Motor neuron (in vitro differentiated cells): ENCODE measurements around the gene DUSP10. TPM values are rescaled to one million over a fixed set of nuclear protein-coding genes. Genes with fewer than 3 reads are reported as not detected.
A peak's percentile ranks its signal among the peaks of the same experiment; 100 is the strongest.

Experiments
- ATAC-seq, 8 experiments: fragments of 200-7000 bp; cut with Tn5 transposase; replicated peaks in 6 of 8; 2 replicates each; pipeline ENCODE4 v1.8.0; 2021; ENCODE audit warnings: mild to moderate bottlenecking in 8 of 8, moderate library complexity in 8 of 8
- H3K27ac ChIP-seq, 2 donors: fragments of 250-450 bp; sonication (Bioruptor Pico); 2 replicates each; pipeline ENCODE4 v1.9.0; 2021; ENCODE audit warnings: antibody characterized with exemption in 2 of 2, mild to moderate bottlenecking in 2 of 2, moderate library complexity in 1 of 2
- H3K4me1 ChIP-seq, 2 donors: fragments of 250-450 bp; sonication (Bioruptor Pico); replicated peaks in 1 of 2; 2 replicates each; pipeline ENCODE4 v1.6.1; 2021; ENCODE audit warnings: antibody characterized with exemption in 2 of 2, mild to moderate bottlenecking in 2 of 2, moderate library complexity in 1 of 2
- H3K4me3 ChIP-seq, 5 donors: fragments of 250-450 bp; sonication (Bioruptor Pico); 2 replicates each; pipeline ENCODE4 v1.9.0; 2021; ENCODE audit warnings: antibody characterized with exemption in 5 of 5, mild to moderate bottlenecking in 5 of 5, moderate library complexity in 4 of 5
- WGBS, 10 experiments: fragments of 450-650 bp; shearing (Covaris generic); methylation state at CpG; one replicate each; pipeline ENCODE4 v1.0.0; 2022; 5-methylcytosine and 5-hydroxymethylcytosine counted together
- in situ Hi-C, 9 experiments: fragments of 400-800 bp; cut with MboI; loops; one replicate each; pipeline ENCODE4 v1.15.0; 2021; ENCODE audit warnings: low sequenced_read_pairs in 9 of 9, low pct_unique_long_range_greater_than_20kb in 2 of 9; ENCODE audit not compliant: unreplicated experiment in 9 of 9
- total RNA-seq, 8 experiments: library from RNA; unstranded; fragments of 300-600 nt; gene quantifications; 2 replicates each; pipeline versions ENCODE4 v1.2.3 to v1.2.4, GENCODE V29; 2022

The DUSP10 gene
- total RNA-seq, 8 experiments from 2014 or later: 0.91 to 20.7 (median 10.3) TPM

DNA sequence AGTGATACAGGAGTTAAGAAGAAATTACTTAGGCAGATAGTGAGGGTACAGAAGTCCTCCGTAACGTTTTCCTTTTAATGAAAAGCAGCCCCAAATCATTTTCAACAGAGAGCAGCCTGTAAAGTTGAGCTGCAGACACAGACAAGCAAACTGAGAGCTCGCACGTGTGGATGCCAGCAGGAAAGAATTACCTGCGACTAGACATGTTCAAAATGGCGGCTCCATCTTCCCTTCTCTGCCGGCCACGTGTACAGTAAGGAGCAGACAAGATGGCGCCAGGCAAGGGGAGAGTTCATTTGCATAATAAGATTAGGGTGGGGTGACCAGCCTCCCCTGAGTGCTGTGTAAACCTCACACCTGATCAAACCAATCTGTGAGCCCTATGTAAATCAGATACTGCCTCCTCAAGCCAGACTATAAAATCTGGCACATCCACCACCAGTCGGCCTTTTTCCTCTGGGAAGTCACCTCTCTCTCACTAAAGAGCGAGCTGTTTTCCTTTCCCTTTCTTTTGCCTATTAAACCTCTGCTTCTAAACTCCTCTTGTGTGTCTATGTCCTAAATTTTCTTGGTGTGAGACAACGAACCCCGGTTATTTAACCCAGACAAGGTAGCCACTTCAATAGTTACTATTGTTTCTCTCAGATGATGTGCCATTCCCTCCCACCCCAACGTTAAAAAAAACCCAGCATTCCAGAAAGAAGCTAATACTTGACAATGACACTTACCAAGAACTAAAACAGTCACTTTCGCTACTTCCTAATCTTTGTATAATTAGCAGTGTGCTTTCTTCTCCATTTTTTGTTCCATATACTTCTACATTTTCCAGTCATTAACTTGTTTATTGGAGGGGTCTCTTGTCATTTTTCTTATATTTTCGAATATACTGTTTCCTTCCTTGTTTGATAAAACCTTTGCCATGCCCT lies 27.4 kb downstream of the DUSP10 start:
- Histone ChIP-seq H3K4me1 (peaks cover 14 to 26% of the 10 kb centered on the region in 2 donors), H3K27ac (no peak overlapping the region), H3K4me3 (no peak overlapping the region)
- 58 to 91% (median 80%) methylated on average over 4 to 16 of the region's 16 CpGs for WGBS, 10 experiments
- no peak for ATAC-seq
- in situ Hi-C loops: no loop called here

DNA sequence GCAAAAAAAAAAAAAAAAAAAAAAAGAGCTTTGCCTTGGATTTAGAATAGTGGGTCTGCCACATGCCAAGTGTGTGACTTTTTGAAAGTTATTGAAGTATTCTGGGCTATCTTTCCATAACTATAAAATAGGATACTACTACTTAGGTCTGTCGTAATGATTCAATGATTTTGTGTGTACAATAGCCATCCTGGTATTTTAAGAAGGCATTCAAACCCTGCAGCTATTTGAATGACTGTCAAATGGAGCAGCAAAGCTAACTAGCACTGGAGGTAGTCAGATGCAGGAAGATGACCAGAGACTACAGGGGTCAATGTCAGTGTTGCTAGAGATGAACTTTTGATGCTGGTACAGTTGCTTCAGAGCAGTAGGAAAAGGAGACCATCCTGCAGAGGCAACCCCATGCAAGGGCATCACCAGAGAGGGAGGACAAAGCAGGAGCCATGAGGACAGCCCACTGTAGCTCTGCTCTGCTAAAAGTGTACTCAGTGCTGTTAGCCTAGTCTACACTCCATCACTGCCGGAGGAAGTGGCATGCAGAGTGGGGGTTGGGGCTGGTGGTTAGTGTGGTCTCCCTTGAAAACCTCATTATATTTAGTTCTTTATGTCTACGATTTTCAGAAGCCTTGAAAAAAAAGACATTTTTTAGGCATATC lies 29.0 kb downstream of the DUSP10 start:
- no peak for ATAC-seq
- peaks cover 16 to 25% of the 10 kb centered on the region in 2 donors for H3K4me1 ChIP-seq
- 71 to 100% (median 90%) methylated on average over 1 to 3 of the region's 3 CpGs; no CpG with 5 or more reads in 1 of the 10 experiments for WGBS, 10 experiments
- no peak overlapping the region for H3K27ac ChIP-seq
- no peak overlapping the region for H3K4me3 ChIP-seq
- in situ Hi-C loops: no loop called here

DNA sequence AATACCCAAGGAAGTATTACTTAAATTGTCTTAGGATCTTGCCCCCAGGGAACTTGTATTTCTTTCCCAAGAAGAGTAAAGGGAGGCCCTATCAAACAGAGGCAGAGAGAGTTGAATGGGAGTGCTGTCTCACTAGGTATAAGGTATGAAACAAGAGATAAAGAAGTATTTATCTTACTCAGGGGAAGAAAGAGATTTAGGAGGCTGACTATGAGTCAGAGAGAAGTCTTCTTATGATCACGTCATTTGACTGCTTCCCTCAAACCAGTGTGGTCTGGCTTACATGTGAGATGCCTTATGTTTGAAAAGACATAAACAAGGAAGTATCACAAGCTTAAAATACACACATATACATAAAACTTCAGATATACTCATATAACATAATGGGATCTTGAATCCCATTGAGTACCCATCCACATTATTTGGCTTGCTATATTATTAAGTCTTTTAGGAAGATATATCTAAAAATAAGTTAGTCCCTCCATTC lies 29.6 kb downstream of the DUSP10 start:
- in situ Hi-C loops: no loop called here
- WGBS, 10 experiments: 11 to 100% (median 64%) methylated on average over 1 of the region's 1 CpG; no CpG with 5 or more reads in 2 of the 10 experiments
- Histone ChIP-seq H3K4me3 (no peak overlapping the region), H3K4me1 (peaks cover 16 to 22% of the 10 kb centered on the region in 2 donors), H3K27ac (no peak overlapping the region)
- ATAC-seq: peak in 2 of 8 experiments; percentile 27 to 36

DNA sequence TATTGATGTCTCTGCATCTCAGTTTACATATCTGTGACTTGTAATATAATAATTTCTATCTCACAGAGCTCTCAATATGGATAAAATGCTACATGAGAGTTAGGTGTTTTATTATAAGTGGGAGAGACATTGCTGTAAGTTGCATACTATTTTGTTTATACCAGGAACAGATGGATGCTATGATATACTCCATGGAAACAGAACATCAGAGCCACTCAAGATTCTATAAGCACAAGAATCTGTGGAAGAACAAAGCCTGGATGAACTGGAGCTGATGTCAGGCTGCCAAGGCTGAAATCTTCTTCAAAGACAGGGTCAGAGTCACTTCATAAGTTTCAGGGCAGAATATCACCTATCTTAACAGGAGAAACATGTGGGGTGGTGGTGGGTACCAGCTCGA lies 30.2 kb downstream of the DUSP10 start:
- ATAC-seq: no peak
- in situ Hi-C loops: no loop called here
- no peak overlapping the region for H3K4me3 ChIP-seq
- H3K4me1 ChIP-seq: peaks cover 16 to 22% of the 10 kb centered on the region in 2 donors
- H3K27ac ChIP-seq: no peak overlapping the region
- WGBS, 10 experiments: 67 to 100% (median 88%) methylated on average over 1 of the region's 1 CpG; no CpG with 5 or more reads in 5 of the 10 experiments

DNA sequence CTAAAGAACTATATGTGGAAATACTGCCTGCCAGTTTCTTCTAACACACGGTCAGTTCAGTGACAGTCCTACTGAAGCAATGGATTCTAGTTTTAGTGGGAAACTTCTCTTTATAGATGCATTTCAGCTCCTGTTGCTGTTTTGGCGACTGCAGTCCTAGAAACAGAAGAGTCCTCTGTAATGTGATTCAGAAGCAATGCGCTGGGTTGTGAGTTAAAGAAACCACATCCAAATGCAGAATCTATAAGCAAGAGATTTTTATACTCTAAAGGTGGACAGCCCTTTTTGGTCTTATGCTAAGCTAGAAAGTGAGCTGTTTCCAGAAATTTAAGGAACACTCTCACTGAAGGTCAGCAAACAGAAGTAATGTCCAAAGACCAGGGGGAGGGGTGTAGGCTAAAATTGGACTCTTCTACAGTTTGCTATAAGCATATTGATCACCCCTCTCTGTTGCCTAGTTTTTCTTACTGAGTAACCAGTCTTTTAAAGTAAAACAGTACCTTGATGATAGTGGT lies 30.8 kb downstream of the DUSP10 start:
- no peak overlapping the region for H3K27ac ChIP-seq
- H3K4me1 ChIP-seq: peaks cover 16 to 22% of the 10 kb centered on the region in 2 donors
- in situ Hi-C loops: no loop called here
- H3K4me3 ChIP-seq: no peak overlapping the region
- no peak for ATAC-seq
- 75 to 100% (median 88%) methylated on average over 1 to 3 of the region's 3 CpGs; no CpG with 5 or more reads in 1 of the 10 experiments for WGBS, 10 experiments

- 40 to 100% (median 73%) methylated on average over 1 to 3 of the region's 3 CpGs; no CpG with 5 or more reads in 2 of the 10 experiments for WGBS, 10 experiments
- Histone ChIP-seq H3K27ac (no peak overlapping the region), H3K4me3 (no peak overlapping the region), H3K4me1 (peaks cover 14 to 18% of the 10 kb centered on the region in 2 donors)
- ATAC-seq: no peak
- in situ Hi-C loops: no loop called here
Observed at GRCh38 chr1:221709854-221710253, 32.0 kb downstream of the DUSP10 start.

GRCh38 chr1:221708987-221709386 lies 32.9 kb downstream of the DUSP10 start:
- H3K27ac ChIP-seq: no peak overlapping the region
- WGBS, 10 experiments: 0 to 50% (median 18%) methylated on average over 1 to 3 of the region's 3 CpGs; no CpG with 5 or more reads in 1 of the 10 experiments

GRCh38 chr1:221708076-221708571 lies 33.8 kb downstream of the DUSP10 start:
- peaks cover 14% of the 10 kb centered on the region in 2 donors for H3K4me1 ChIP-seq
- 22 to 100% (median 93%) methylated on average over 1 to 5 of the region's 5 CpGs for WGBS, 10 experiments
- in situ Hi-C loops: no loop called here
- no peak overlapping the region for H3K27ac ChIP-seq
- no peak for ATAC-seq
- no peak overlapping the region for H3K4me3 ChIP-seq

More at GRCh38 chr1:221708987-221709386, 32.9 kb downstream of the DUSP10 start:
- Histone ChIP-seq H3K4me3 (no peak overlapping the region), H3K4me1 (peaks cover 14% of the 10 kb centered on the region in 2 donors)
- ATAC-seq: peak; percentile 33 to 98 (median 94)
- in situ Hi-C loops: no loop called here

DNA sequence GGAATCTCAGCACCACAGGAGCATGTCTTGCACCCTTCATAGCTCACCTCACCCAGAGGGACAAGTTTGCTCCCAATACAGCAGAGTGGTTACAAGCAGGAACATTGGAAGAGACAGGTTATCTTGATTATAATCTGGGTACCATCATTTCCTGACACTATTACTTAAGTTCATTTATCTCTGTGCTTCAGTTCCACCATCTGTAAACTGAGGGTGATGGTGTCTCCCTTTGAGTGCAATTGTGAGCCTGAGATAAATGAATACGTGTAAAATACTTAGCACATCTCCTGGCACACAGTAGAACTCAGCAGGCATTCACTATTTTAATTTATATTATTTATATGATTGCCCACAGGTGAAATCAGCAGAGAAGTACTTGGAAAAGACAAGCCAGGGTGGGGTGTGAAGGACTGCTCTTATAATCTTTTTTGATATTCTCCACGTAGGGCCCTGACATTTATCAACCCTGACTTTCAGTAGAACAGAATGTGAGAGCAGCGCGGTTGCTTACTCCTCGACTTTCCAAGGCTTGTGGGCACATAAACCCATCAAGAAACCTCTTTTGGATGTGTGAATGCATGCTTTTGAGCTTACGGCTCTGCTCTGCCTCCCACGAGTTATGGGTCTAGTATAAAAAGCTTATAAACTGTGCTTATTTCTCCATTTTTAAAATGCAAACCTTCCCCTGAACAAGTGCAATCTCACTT lies 34.9 kb downstream of the DUSP10 start:
- in situ Hi-C loops: no loop called here
- WGBS, 10 experiments: 73 to 100% (median 95%) methylated on average over 3 to 7 of the region's 7 CpGs
- no peak overlapping the region for H3K27ac ChIP-seq
- H3K4me1 ChIP-seq: peaks cover 14% of the 10 kb centered on the region in 2 donors
- no peak overlapping the region for H3K4me3 ChIP-seq
- no peak for ATAC-seq

DNA sequence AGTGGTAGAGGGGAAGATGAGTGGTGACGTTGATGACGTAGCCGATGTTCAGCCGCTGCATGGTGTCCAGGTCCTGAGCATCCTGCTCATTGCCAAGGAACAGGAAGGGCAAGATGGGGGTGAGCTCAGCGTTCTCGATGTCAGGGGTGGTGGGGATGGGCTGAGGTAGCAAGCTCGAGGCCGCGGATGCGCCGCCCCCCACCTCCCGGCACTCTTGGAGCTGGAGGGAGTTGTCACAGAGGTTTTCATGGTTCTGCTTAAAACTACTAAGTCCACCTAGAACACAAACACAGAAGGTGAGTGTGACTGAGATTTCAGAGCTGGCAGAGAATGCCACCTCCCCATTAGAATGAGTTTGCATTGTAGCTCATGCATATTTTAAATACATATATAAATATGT lies 35.7 kb downstream of the DUSP10 start:
- Histone ChIP-seq H3K4me3 (no peak overlapping the region), H3K4me1 (peaks cover 12 to 14% of the 10 kb centered on the region in 2 donors), H3K27ac (no peak overlapping the region)
- 89 to 100% (median 100%) methylated on average over 2 to 8 of the region's 12 CpGs; no CpG with 5 or more reads in 5 of the 10 experiments for WGBS, 10 experiments
- ATAC-seq: no peak
- in situ Hi-C loops: no loop called here

DNA sequence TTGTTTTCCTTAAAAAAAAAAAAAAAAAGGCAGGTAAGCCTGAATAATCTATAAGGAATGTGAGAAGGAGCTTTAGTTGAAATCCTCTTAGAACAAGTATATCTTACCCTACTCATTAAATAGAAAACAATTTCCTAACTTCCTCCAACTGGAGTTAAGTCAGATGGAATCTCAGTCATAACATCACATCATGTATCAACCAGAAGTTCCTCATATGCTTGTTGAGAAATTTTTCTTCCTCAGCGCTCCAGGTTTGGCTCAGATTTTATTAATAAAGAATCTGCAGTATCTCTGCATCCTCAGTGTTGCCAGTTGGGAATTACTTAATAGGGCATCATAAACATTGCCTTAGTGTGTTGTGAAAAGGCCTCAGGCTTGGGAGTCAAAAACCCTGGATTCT lies 37.6 kb downstream of the DUSP10 start:
- WGBS, 10 experiments: 79 to 100% (median 100%) methylated on average over 1 of the region's 1 CpG; no CpG with 5 or more reads in 1 of the 10 experiments
- H3K27ac ChIP-seq: no peak overlapping the region

GRCh38 chr1:221701570-221702186 lies 40.2 kb downstream of the DUSP10 start:
- no peak overlapping the region for H3K4me3 ChIP-seq
- 67 to 100% (median 100%) methylated on average over 1 of the region's 1 CpG for WGBS, 10 experiments
- ATAC-seq: no peak
- H3K27ac ChIP-seq: no peak overlapping the region
- H3K4me1 ChIP-seq: peaks cover 0 to 2% of the 10 kb centered on the region in 2 donors
- in situ Hi-C loops: no loop called here

More for the DNA sequence above, 37.6 kb downstream of the DUSP10 start:
- peaks cover 11 to 12% of the 10 kb centered on the region in 2 donors for H3K4me1 ChIP-seq
- in situ Hi-C loops: no loop called here
- no peak for ATAC-seq
- no peak overlapping the region for H3K4me3 ChIP-seq
